NCI-H1436 treated with DMSO at 0.1 percent for 48 hours (cell line): Measurements from ENCODE around the gene ATP10B.
"Not testable (repeated sequence)": the region's sequence is repeated elsewhere in the genome, so short reads cannot be mapped to it uniquely, and the experiment has no call there.

Experiments
- DNase-seq: peaks from one replicate; lab custom pipeline; 2025; lab: John Stamatoyannopoulos, UW

ATP10B gene, protein sequence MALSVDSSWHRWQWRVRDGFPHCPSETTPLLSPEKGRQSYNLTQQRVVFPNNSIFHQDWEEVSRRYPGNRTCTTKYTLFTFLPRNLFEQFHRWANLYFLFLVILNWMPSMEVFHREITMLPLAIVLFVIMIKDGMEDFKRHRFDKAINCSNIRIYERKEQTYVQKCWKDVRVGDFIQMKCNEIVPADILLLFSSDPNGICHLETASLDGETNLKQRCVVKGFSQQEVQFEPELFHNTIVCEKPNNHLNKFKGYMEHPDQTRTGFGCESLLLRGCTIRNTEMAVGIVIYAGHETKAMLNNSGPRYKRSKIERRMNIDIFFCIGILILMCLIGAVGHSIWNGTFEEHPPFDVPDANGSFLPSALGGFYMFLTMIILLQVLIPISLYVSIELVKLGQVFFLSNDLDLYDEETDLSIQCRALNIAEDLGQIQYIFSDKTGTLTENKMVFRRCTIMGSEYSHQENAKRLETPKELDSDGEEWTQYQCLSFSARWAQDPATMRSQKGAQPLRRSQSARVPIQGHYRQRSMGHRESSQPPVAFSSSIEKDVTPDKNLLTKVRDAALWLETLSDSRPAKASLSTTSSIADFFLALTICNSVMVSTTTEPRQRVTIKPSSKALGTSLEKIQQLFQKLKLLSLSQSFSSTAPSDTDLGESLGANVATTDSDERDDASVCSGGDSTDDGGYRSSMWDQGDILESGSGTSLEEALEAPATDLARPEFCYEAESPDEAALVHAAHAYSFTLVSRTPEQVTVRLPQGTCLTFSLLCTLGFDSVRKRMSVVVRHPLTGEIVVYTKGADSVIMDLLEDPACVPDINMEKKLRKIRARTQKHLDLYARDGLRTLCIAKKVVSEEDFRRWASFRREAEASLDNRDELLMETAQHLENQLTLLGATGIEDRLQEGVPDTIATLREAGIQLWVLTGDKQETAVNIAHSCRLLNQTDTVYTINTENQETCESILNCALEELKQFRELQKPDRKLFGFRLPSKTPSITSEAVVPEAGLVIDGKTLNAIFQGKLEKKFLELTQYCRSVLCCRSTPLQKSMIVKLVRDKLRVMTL (N-terminal part only)

GRCh38 chr5:160852049-160852448 lies at the start of gene ATP10B:
TSS of gene ATP10B (minus strand) at chr5:160852211. CDS start at chr5:160688074, 164,137 bp downstream.
- DNase-seq: no peak

DNA sequence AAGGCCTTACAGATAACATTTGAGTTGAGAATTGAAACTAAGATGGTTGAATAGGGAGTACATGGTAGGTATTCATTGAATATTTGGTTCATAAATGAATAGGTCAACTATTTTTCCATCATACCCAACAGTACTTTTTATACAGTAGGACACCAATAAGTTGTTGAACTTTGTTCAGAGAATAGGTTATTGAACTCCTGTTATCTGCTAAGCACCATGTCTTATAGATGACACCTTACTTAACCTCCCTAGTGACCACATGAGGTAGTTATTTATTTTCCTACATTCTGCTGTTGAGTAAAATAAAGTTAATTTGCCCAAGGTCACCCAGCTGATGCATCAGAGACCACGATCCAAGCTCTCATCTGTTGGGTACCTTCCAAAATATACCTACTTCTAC lies 49.6 kb upstream of the ATP10B start:
- DNase-seq: no peak

DNA sequence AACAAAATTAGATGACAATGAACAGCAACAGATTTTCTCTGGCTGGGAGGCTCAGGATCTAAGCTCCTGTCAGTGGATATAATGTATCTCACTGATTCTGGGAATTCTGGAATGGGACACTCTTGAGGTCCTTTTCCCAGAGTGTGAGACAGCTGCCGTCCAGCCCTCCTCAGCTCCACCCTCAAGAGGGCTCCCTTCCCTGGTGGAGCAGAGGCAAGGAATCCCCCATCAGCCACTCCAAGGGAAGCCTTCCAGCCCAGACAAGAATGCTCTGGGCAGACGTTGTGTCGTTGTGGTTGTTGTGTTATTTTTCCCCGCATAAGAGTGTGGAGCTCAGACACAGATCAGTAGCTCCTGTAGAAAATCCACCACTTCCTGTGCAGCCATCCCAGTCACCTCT lies 47.7 kb upstream of the ATP10B start:
- DNase-seq: no peak

DNA sequence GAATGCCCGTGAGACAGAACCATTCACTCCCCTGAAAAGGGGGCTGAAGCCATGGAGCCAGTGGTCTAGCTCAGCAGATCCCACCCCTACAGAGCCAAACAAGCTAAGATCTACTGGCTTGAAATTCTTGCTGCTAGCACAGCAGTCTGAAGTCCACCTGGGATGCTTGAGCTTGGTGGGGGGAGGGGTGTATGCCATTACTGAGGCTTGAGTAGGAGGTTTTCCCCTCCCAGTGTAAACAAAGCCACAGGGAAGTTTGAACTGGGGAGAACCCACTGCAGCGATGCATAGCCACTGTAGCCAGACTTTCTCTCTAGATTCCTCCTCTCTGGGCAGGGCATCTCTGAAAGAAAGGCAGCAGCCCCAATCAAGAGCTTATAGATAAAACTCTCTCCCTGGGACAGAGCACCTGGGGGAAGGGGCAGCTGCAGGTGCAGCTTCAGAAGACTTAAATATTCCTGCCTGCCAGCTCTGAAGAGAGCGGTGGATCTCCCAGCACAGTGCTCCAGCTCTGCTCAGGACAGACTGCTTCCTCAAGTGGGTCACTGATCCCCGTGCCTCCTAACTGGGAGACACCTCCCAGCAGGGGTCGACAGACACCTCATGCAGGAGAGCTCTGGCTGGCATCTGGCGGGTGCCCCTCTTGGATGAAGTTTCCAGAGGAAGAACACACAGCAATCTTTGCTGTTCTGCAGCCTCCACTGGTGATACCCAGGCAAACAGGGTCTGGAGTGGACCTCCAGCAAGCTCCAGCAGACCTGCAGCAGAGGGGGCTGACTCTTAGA lies 41.4 kb upstream of the ATP10B start:
- DNase-seq: not testable (repeated sequence)

DNA sequence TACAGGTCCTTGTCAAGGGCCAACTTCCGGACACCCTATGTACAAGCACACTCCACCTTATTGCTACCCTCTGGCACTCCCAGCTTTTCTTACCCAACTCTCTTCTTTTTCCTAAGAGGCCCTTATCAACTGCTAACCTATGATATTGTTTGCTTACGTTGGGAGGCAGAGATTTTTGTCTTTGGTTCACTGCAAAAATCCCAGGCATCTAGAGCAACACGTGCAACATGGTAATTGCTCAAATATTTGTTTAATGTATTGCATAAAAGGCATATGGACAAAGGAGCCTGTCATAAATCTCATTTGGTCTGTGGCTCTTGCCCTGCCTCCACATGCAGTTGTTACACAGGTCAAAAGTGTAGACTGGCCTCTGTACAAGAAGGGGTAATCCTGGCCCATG lies 35.8 kb upstream of the ATP10B start:
- DNase-seq: no peak

DNA sequence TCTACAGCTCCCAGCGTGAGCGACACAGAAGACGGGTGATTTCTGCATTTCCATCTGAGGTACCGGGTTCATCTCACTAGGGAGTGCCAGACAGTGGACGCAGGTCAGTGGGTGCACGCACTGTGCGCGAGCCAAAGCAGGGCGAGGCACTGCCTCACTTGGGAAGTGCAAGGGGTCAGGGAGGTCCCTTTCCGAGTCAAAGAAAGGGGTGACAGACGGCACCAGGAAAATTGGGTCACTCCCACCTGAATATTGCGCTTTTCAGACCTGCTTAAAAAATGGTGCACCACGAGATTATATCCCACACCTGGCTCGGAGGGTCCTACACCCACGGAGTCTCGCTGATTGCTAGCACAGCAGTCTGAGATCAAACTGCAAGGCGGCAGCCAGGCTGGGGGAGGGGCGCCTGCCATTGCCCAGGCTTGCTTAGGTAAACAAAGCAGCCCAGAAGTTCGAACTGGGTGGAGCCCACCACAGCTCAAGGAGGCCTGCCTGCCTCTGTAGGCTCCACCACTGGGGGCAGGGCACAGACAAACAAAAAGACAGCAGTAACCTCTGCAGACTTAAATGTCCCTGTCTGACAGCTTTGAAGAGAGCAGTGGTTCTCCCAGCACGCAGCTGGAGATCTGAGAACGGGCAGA lies 21.7 kb upstream of the ATP10B start:
- DNase-seq: not testable (repeated sequence)

GRCh38 chr5:160869989-160870521 lies 18.0 kb upstream of the ATP10B start:
- DNase-seq: no peak

GRCh38 chr5:160867976-160868375 lies 16.0 kb upstream of the ATP10B start:
- no peak for DNase-seq

DNA sequence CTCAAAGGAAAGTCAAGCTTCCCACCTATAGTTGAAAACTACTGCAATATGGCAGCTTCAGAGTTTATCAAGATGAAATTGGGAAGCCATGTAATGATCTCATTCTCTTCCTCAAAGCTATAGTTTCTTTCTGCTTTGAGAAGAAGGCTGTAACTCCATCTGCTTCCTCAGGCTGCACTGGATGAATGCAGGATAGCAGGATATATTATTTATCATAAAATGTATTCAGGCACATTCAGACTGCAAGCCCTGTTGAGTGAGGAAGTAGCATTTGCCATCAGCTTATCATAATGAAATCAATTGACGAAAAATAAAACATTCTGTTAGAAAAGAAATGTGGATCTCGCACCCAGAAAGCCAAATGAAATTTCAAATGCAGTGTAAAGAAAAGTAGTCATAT lies 560 bp downstream of the ATP10B start:
- DNase-seq: no peak

GRCh38 chr5:160850421-160850820 lies 1.6 kb downstream of the ATP10B start:
- DNase-seq: no peak

DNA sequence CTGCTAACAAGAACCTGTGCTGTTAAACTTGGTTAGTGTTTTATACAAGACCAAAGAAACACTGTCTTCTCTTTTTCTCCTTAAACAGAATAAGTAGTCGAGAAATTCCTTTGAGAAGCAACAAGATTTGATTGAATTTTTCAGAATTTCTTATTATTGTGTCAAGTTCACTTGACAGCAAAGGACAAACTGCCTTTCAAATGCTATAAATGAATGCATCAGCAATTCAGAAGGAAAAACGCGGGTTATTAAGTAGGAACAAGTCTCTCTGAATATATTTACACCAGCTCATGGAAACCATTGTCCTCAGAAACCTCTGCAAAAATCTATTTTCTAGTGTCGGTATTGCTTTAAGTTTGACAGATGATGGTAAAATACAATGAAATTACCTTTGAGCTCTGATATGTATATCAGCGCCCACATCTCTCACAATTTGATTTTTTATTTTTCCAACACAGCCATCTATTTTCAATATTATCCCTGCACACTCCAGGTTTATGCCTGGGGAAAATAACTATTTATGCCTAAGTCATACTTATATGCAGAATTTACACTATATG lies 4.4 kb downstream of the ATP10B start:
- DNase-seq: no peak

- DNase-seq: no peak
These were observed 5.4 kb downstream of the ATP10B start for GRCh38 chr5:160846642-160847041.

DNA sequence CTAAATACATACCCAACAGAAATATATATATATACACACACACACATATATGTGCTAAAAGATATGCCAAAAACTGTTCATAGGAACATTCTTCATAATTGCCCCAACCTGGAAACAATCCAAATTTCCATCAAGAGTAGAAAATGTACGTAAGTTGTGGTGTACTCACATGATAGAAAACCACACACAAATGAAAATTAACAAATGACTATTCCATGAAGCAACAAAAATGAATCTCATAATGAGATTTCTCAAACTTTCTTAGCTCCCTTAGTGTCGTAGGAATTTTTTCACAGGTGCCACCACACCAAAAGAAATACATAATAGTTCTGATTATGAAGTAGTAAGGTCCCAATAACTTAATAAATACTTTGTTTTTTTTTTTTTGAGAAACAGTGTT lies 7.8 kb downstream of the ATP10B start:
- DNase-seq: no peak

DNA sequence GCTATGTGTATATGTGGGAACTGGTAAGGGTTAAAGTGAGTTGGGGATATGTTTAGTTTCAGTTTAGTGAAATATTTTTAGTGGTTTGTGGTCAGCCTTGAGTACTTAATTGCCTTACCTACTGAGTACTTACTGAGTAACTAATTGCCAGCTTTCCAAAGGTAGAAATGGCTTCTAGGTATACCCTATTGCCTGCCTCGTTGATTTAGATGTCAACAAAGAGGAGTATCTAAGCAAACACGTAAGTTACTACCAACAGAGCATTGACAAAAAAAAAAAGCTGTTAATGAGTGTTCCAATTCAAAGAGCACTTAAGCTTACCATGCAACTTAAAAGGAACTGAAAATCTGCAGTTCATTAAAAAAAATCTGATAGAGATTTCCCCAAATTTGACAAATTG lies 8.8 kb downstream of the ATP10B start:
- no peak for DNase-seq

DNA sequence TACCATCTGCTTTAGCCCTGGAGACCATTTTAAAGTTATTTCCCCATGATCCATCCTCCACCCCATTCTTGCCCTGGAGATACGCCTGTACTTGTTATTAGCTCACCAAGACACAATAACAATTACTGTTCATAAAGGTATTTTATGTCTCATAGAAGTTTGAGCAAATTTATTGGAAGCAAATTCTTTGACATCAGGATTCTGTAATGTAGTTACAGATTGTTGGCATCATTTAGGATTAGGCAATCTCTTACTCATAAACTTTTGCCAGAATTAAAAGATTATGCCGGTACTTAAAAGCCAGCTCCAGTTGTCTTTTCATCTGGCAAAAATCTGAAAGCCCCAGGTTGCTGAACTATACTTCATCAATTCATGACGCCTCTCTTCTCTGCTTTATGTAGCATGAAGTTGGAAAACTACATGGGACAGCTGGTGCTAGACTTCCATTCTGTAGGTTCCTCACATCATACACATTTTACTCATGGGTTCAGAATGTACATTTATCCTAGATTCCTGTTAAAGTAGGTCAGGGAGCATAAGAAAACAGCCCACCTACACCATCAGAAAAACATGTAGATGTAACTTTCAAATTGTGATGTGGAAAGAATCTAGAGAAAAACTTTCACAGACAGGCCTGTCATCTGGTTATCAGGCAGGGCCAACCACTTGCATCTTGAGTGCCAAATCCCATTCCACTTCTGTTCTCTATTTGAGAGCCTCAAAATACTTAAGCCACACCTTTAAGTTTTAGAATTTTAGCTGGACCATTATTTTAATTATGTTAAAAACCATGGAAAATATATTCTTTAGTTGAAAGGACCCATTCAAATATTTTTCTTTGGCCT lies 14.0 kb downstream of the ATP10B start:
- DNase-seq: no peak

DNA sequence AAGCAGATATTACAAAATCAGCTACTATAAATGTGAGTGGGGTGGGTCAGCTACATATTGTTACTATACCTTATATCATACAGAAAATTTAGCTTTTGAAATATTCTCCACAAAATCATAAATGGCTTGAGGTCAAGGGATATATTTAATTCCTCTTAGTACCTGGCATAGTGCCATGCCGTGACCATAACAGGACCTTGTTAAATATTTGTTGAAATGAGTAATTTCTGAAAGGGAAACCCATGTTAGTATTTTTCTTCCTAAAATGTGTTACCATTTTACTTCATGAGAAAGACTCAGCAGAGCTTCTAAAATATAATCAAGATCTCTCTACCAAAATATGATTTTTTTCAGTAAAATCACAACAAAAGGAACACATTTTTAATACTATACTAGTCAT lies 14.8 kb downstream of the ATP10B start:
- DNase-seq: no peak

- DNase-seq: no peak
These were observed 16.0 kb downstream of the ATP10B start for GRCh38 chr5:160835818-160836528.

GRCh38 chr5:160835376-160835775 lies 16.6 kb downstream of the ATP10B start:
- DNase-seq: no peak

DNA sequence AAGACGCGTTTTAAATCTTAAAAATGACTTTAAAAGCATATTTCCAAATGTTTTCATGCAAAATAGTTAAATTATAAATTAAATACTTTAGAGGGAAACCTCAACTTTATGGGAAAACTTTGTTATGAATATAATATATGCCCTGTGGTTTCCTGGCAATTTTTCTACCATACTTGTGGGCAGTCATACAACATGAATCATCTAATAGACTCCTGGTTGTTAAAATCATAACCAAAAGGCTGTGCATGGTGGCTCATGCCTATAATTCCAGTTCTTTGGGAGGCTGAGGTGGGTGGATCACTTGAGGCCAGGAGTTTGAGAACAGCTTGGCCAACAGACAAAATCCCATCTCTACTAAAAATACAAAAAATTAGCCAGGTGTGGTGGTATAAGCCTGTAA lies 18.2 kb downstream of the ATP10B start:
- no peak for DNase-seq
